ENCODE measurements around the gene TM9SF4.
"Not testable (repeated sequence)": the region's sequence is repeated elsewhere in the genome, so short reads cannot be mapped to it uniquely, and the experiment has no call there.

Gene TM9SF4

DNA sequence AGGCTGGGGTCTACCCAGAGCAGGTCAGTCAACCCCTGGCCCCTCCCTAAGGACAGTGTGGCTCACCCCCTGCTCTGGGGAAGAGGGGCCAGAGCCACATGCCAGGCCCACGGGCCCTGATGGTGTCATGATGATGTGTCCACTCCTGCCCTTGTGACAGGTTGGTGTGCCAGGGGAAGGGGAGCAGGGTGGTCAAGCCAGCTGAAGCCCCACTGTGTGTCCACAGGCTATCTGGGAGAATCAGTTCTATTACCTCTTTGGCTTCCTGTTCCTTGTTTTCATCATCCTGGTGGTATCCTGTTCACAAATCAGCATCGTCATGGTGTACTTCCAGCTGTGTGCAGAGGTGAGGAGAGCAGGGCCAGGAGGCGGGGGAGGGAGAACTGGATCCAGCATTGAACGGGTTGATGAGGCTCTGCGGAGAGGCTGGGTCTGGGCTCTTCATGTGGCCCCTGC, 50.3 kb downstream of the TM9SF4 start:
- no peak for DNase-seq

DNA sequence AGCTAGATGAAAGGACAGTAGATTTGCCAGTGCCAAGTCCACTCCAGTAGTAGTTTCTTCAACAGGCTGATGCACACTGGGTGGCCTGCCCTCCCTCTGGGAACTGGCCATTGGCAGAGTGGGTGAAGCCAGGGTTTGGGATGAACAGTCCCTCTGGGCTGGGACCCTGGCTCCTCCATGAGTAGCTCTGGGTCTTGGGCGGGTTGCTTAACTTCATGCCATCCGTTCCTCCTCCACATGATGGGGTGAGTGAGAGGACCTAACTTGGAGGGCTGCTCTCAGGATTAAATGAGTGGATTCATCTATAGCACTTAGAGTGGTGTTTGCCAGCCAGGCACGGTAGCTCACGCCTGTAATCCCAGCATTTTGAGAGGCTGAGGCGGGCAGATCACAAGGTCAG, 50.8 kb downstream of the TM9SF4 start:
- DNase-seq: no peak

DNA sequence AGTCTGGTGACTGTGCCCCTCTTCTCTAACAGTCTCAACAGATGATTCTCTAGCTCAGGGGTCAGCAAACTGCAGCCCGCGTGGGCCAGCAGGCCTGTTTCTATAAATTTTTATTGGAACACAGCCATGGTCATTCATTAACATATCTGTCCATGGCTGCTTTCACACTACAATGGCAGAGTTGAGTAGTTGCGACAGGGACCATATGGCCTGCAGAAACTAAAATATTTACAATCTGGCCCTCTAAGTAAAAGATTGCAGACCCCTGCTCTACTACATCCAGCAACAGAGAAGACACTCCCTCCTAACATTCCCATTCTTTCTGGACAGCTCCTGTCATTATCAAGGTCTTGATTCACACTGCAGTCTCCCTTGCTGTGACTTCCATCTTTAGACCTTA, 52.8 kb downstream of the TM9SF4 start:
- no peak for DNase-seq

DNA sequence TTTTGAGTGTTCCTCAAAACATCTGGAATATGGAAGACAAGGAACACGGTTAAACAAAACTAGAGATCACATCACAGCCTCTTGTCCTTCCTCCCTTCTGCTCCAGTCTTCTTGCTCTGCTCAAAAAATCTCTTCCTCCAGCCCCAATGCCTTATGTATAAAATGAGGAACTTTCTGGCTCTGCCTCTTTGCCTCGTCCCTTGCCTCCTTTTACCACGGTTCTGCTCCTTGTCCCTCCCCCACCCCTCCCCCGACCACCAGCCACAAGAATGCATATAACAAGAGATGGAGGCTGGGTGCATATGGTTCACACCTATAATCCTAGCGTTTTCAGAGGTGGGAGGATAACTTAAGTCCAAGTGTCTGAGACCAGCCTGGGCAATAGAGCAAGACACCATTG, 54.4 kb downstream of the TM9SF4 start:
- no peak for DNase-seq

DNA sequence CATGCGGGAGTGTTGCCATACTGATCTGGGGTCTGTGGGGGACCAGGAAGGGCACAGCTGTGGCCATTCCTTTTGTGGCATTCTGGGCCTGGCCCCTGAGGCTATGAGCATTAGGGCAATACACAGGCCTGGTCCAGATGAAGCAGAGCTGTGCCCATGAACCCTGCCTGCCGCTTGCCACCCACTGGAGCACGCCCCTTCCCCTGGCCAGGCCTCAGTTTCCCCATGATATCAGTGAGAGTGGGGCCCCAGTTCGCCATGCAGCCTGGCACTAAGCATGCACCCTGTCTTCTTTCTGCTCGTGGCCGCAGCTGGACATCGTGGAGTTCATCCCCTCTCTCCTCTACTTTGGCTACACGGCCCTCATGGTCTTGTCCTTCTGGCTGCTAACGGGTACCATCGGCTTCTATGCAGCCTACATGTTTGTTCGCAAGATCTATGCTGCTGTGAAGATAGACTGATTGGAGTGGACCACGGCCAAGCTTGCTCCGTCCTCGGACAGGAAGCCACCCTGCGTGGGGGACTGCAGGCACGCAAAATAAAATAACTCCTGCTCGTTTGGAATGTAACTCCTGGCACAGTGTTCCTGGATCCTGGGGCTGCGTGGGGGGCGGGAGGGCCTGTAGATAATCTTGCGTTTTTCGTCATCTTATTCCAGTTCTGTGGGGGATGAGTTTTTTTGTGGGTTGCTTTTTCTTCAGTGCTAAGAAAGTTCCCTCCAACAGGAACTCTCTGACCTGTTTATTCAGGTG, 55.6 kb downstream of the TM9SF4 start:
- no peak for DNase-seq

DNA sequence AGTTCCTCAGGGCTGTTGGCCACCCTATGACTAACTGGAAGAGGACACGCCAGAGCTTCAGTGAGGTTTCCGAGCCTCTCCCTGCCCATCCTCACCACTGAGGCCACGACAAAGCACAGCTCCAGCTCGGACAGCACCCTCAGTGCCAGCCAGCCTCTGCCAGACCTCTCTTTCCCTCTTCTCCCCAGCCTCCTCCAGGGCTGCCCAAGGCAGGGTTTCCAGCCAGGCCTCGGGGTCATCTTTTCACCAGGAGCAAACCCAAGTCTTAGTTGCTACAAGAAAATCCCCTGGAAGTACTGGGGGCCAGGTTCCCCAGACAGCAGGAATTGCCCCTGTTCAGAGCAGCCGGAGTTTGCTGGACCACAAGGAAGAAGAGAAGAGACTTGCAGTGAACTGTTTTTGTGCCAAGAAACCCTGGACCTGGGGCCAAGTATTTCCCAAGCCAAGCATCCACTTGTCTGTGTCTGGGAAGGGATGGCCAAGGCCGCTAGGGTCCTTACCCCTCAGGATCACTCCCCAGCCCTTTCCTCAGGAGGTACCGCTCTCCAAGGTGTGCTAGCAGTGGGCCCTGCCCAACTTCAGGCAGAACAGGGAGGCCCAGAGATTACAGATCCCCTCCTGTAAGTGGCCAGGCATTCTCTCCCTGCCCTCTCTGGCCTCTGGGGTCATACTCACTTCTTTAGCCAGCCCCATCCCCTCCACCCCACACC, 56.5 kb downstream of the TM9SF4 start:
- DNase-seq: no peak

DNA sequence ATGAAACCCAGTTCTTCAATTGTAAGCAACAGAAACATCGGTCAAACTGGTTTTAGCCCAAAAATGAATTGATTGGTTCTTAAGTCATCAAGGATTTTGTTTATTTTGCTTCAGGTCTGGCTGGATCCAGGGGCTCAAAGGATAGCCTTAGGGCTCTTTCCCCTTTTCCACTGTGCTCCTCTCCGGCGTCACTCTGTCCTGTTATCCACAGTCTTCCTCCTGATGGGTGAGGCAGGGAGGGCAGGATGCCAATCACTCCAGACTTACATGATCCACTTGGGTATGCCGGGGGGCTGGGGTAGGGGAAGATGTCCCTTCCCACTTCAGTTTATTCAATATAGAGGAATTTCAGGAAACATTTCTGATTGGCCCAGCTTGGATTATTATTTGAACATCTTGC, 58.0 kb downstream of the TM9SF4 start:
- DNase-seq: no peak

DNA sequence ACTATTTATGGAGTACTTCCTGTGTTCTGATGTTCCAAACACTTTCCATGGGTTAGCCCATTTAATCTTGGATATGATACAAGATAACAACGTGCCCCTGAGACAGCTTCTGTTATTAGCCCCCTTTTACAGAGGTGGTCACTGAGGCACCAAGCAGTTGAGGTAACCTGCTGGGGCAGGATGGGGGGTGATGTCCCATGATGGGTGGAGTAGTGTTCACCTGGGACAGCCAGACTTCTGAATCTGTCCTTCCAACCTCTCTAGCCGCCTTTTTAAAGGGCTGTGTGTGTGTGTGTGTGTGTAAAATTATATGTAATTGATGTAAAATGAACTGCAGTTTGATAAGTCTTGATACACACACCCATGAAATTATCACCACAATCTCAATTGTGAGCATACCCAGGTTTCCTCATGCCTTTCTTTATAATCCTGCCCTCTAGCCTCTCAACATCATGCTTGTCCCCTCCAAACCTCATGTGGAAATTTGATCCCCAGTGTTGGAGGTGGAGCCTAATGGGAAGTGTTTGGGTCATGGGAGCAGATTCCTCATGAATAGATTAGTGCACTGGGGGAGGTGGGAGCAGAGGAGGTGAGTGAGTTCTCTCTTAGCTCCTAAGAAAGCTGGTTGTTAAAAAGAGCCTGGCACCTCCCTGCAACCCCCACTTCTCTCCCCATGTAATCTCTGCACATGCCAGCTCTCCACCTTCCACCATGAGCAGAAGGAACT, 58.8 kb downstream of the TM9SF4 start:
- DNase-seq: no peak

DNA sequence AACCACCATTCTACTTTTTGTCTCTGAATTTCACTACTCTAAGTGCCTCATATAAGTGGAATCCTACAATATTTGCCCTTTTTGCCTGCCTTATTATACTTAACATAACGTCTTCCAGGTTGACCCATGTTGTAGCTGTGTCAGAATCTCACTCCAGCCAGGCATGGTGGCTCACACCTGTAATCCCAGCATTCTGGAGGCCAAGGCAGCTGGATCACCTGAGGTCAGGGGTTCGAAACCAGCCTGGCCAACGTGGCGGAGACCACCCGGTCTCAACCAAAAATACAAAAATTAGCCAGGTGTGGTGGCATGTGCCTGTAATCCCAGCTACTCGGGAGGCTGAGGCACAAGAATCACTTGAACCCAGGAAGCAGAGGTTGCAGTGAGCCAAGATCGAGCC, 68.2 kb downstream of the TM9SF4 start:
- DNase-seq: not testable (repeated sequence)

DNA sequence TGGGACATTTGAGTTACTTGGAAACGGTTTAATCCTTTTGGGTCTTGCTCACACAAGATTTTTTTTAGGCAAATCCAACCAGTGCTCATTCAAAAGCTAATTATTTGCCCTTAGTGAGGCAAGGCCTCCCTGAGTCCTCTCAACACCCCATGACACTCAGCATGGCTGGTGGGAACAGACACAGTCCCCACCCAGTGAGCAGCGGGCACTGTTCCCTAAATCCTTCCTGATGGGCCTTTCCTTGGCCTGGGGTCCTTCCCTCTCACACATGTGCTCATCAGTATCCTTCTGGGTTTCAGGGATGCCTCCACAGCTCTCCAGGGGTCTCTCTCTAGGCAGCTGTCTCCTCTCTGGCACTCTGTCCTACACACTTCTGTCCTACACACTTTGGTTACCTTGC, 70.0 kb downstream of the TM9SF4 start:
- no peak for DNase-seq

DNA sequence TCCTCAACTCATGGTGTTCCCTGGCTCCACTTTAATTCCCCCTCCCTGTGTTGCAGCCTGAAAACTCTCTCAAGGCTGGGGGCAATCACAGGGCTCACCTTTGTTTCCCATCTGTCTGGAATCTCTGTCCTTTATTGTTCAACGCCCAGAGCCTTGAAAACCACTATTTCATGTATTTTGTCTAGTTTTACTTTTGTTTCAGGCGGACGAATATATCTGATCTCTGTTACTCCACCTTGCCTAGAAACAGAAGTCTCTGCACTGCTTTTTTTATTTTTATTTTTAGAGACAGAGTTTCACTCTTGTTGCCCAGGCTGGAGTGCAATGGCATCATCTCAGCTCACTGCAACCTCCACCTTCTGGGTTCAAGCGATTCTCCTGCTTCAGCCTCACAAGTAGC, 70.4 kb downstream of the TM9SF4 start:
- no peak for DNase-seq

DNA sequence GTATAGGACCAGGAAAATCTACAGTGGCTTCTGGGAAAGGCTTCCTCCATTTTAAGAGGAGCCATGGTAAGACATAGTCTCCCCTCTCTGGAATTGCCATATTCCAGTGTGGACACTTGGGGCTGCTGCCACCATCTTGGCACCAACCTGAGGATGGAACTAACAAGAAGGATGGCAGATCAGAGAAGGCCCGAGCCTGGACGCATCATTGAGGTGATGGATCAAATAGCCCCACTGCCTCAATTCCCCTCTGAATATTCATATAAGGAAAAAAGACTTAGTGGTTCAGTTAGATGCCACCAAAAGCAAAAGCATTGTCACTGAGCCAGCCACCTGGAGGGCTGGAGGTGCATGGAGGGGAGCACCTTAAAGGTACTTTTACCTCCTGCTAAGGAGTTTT, 72.1 kb downstream of the TM9SF4 start:
- DNase-seq: no peak

DNA sequence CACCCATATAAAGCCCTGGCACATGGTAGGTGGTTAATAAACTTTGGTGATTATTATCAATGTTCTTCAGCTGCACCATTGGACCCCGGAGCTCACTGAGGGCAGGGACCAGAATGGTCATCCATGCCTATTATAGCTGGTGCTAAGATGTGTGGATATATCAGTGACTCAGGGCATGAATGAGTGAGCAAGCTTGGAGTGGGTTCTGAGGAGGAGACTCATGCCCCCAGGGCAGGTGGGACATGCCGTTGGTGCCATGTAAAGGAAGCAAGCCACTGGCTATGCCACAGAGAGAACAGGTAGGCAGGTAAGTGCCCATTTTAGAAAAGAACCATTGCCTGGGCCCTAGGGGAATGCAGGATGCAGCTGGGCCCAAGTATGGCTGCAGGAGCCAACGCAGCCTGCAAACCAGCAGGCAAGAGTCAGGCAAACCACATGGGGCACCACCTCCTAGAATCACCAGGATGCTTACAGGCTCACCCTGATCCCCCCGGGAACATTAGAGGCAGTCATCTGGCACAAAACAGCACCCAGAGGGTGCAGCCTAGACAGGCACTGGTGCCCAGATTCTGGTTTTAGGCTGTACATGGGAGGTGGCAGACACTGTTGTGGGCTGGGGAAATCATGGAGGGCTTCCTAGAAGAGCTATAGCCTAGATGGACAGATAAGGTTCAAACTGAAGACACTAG, 74.6 kb downstream of the TM9SF4 start:
- DNase-seq: no peak

DNA sequence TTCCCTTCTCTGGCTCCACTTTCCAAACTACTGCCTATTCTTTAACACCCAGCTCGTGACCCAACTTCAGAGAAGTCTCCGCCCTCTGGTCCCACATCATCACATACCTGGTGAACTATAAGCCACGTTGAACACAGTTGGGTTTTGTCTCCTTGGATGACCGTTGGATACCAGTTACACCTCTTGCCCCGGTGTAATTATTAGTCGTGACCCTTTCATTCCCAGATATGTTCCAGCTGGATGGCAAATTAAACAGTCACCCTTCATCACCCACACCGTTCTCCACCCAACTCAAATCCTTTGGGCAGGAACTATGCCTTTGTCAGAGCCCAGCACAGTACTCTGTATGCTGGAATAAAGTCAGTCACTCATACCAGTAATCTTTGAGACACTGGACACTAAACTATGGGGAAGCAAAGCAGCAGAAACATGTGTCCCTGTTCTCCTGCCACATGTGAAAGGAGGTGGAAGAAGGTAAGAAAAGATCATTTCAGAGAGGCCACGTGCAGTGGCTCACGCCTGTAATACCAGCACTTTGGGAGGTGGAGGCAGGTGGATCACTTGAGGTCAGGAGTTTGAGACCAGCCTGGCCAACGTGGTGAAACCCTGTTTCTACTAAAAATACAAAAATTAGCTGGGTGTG, 75.6 kb downstream of the TM9SF4 start:
- DNase-seq: no peak

DNA sequence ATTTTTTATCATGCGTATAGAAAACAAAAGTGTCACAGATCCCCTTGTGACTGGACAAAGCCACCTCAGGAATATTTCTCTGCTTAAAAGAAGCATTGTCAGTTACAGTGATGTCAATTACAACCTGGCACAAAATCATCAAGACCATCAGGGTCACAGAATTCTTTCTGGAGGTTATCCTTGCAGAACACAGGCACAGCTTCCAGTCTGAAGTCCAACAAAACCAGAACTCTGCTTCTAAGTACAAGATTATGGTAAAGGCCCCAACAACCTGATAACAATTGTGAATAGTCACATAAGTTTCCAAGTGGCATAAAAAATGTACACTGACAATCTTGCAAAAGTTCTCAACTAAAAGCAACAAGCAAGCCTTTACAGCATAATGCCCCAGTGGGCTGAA, 77.0 kb downstream of the TM9SF4 start:
- DNase-seq: no peak

DNA sequence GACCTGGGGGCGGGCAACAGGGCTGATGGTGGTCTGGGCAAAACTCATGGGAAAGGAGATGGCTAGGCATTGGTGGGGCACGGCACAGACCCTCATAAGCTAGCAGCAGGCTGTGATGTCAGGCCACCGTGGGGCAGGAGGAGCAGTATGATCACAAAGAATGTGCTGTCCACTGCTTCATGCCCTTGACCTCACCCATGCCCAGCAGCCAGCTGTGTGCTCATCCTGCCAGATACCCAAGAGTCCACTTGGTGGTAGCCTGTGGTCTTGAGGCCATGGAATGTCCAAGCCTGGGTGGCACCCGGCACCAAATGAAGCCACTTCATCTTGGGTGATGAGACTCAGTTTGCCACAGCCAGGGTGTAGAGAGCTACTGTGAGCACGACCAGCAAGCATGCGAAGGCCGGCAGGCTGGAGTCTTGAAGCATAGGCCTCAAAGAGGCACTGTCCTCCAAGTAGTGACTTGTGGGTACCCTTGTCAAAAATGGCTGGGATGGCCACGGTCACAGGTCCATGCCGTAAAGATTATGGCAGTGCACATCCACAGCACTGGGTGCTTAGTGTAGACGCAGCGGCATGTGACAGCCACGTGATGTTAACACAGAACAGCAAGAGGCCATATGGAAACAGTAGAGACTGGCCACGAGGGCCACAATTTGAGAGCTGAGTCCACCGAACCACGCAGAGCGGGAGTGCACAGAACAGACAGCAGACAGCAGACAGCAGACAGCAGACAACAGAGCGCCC, 79.0 kb downstream of the TM9SF4 start:
- DNase-seq: no peak

DNA sequence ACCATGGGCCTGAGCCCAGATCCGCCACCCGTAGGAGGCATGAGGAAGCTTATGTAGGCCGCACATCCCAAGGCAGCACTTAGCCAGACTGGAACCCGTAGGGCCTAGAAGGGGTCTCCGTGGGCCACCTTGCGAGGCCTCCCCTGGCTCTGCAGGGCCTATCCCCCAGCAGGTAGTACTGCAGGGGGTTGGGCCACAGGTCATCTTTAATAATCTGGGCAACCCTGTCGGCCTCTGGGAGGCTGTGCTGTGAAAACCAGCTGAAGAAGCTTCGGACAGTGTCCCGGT, 79.6 kb downstream of the TM9SF4 start:
- no peak for DNase-seq

DNA sequence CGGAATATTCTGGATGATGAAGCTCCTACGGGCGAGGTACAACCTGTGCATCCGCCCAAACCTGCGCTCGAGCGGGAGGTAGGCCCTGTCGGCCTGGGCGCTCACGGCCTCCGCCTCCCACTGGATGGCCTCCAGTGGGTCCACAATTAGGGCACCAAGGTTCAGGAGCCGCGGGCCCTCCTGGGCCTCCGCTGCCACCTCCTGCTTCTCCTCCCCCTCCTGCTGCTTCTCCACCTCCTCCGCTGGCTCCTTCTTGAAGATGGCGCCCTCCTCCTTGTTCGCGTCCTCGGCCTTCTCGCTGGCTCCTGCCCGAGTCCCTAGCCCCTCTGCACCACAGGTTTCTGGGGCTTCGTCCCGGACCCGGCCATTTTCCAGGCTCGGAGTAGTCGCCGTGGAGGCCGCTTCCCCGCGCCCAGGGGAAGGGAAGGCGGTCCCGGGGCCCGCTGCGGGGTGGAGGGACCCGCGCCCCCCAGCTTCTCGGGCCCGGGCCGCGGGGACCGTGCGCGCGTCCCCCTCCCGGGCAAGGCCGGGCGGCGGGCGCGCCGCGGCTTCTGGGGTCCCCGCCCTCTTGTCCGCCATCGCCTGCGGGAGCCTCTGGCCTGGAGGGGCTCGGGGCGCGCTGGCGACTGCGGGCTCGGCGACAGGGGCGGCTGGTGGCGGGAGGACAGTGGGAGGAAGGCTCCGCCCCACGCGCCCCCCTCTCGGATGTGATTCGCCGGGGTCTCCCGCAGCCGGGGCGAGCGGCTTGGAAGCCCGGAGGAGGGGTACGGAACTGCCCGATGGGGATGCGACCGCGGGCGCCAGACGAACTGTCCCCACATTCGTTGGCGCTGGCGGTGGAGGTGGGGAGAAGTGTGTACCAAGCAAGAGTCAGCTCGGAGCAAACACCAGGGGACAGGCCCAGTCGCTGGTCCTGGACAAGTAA, 80.4 kb downstream of the TM9SF4 start:
- DNase-seq: peak; percentile 64

DNA sequence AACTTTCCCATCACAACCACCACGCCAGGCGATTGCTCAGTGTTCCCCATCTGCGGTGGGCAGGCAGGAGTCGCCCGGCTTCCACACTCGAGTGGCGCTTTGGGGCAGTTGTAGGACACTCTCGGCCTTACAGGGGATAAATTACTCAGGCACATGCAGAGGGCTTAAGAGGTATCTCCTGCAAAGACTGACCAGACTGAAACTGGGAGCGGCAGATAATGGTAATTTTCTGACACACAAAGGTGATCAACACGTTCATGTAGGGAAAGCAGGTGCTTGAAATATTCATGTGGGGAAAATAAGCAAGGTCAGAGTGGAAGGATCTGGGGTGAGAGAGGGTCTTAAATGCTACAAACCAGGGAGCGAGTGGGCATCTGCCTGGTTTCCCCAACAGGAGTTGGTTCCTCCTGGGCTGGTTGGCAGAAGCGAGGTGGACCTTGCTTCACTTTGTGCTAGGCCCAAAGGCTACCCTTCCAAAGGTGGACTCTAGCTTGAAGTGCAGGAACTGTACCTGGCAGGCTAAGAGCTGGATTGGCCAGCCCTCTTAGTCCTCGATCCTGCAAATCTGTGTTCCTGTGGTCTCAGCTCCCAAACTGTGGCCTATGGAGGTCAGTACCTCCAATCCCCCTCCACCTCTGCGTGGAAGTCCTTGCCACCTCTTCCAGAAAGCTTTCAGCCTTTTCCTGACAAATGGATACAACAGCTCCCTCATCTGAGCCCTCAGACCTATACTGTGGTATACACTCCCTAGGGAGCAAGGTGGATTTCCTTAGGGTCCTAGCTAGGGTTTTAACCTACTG, 81.3 kb downstream of the TM9SF4 start:
- peak; percentile 64 for DNase-seq

DNA sequence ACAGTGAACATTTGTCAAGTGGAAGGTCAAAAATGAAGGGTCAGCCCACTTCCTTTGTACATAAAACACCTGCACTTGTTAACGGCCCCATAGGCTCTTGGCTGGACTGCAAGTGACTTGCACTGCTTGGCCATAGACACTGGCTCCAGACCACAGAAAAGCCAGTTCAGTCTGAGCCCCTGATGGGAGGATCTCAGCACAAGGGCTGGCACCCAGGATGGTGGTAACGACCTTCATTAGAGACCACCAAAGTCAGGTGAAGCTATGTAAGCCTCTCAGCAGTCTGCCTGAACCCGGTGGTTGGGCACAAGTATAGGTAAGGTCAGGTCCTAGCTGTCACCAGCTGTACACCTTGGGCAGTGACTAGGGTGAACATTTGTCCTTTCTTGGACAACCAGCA, 81.9 kb downstream of the TM9SF4 start:
- no peak for DNase-seq

Data from NCI-H1092 treated with DMSO at 0.1 percent for 48 hours (cell line).